Right lobe of liver (tissue), 4 donors: ENCODE data around the gene ANKH.

Experiments used
- POLR2A ChIP-seq: fragments of 450-650 bp; IDR thresholded peaks from one replicate; pipeline ENCODE4 v1.6.1; 2017; ENCODE audit warnings: antibody characterized with exemption, mild to moderate bottlenecking
- TF ChIP-seq, protein P1 (sequence below), 4 donors: fragments of 200-600 bp in 3 of 4; fragments of 450-650 bp in 1 of 4; IDR thresholded peaks; one replicate each; pipeline versions ENCODE4 v1.5.1 to v1.8.0; 2016 to 2022; ENCODE audit warnings: antibody characterized with exemption in 4 of 4, mild to moderate bottlenecking in 2 of 4
- donor health status: DM: no; HTN: no; CAD: no.
- donor health status: DM: no; HTN: no; CAD: no.
- donor health status: DM: no; HTN: yes; CAD: no.

DNA sequence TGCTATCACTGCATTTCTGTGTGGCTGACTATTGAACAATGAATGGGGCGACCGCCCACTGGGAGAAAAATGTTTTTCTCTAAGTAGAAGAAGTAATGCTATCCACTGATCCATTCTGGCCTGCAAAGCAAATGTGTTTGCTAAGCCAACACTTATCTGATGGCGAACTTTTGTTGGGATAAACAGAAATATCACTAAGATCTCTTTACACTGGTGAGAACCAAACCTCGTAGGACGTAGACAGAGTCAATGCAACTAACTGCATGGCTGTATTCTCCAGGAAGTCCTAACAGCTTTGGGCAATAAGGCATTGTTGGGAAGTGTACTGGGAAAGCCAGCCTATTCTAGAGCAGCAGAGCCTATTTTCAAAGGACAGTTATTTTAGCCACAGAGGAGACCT is 77.7 kb downstream of the ANKH start:
- no peak for TF ChIP-seq POLR2A
- TF ChIP-seq, protein P1, sequence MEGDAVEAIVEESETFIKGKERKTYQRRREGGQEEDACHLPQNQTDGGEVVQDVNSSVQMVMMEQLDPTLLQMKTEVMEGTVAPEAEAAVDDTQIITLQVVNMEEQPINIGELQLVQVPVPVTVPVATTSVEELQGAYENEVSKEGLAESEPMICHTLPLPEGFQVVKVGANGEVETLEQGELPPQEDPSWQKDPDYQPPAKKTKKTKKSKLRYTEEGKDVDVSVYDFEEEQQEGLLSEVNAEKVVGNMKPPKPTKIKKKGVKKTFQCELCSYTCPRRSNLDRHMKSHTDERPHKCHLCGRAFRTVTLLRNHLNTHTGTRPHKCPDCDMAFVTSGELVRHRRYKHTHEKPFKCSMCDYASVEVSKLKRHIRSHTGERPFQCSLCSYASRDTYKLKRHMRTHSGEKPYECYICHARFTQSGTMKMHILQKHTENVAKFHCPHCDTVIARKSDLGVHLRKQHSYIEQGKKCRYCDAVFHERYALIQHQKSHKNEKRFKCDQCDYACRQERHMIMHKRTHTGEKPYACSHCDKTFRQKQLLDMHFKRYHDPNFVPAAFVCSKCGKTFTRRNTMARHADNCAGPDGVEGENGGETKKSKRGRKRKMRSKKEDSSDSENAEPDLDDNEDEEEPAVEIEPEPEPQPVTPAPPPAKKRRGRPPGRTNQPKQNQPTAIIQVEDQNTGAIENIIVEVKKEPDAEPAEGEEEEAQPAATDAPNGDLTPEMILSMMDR (IDR thresholded peaks at IDR 0.05), result no peak
